Endothelial cell of umbilical vein (primary cell): ENCODE data around the gene STRA6. TPM values are rescaled to one million over a fixed set of nuclear protein-coding genes. Genes with fewer than 3 reads are reported as not detected.

Experiments
- BruUV-seq: library from RNA; stranded (reverse); fragments of 400-500 nt; replicated peaks from 2 replicates; lab custom pipeline; 2021; lab: Mats Ljungman, UMichigan
- CTCF ChIA-PET: fragments of 300-600, 350-600 bp; sonication (Branson Sonifier 250); formaldehyde crosslinking; loops from one replicate; lab custom pipeline; 2021; ENCODE audit warnings: antibody characterized with exemption, inconsistent platforms; lab: Charles Lee
- POLR2A ChIA-PET: fragments of 300-600, 350-600 bp; sonication (Branson Sonifier 250); formaldehyde crosslinking; loops from one replicate; lab custom pipeline; 2021; ENCODE audit warnings: antibody characterized with exemption, inconsistent platforms; lab: Charles Lee
- DNase-seq: peaks from one replicate; pipeline ENCODE4 v3.0.0-alpha.2; 2011; ENCODE audit warnings: low read depth, low spot score
- FAIRE-seq: peaks from 2 replicates; lab custom pipeline; 2011; peaks lifted over from hg19 to GRCh38; lab: Jason Lieb, UNC
- H2AFZ ChIP-seq: 2 replicates; pipeline ENCODE4 v1.6.0; 2012; ENCODE audit warnings: low read depth, low read length, control low read depth, inconsistent platforms
- H3K27ac ChIP-seq: 2 replicates; pipeline ENCODE4 v1.5.1; 2011; ENCODE audit warnings: low read depth, mild to moderate bottlenecking, control low read depth, low read length, moderate library complexity; ENCODE audit not compliant: insufficient read depth
- H3K27me3 ChIP-seq, 2 experiments: 2 replicates each; pipeline versions ENCODE4 v1.6.0 to v1.6.1; 2011; ENCODE audit warnings: low read length in 2 of 2, mixed read lengths in 1 of 2; ENCODE audit not compliant: control insufficient read depth in 2 of 2, insufficient read depth in 2 of 2
- H3K36me3 ChIP-seq, 2 experiments: 2 replicates in 1 of 2; 3 replicates in 1 of 2; pipeline ENCODE4 v1.5.1; 2011; ENCODE audit warnings: low read length in 2 of 2, mild to moderate bottlenecking in 1 of 2, moderate library complexity in 1 of 2; ENCODE audit not compliant: control insufficient read depth in 2 of 2, insufficient read depth in 2 of 2; ENCODE audit errors: extremely low read depth in 1 of 2
- H3K4me1 ChIP-seq: 3 replicates; pipeline ENCODE4 v1.5.1; 2011; ENCODE audit warnings: mild to moderate bottlenecking, low read length; ENCODE audit not compliant: control insufficient read depth, insufficient read depth; ENCODE audit errors: extremely low read depth
- H3K4me2 ChIP-seq: 2 replicates; pipeline ENCODE4 v1.6.1; 2011; ENCODE audit warnings: low read length, control low read depth, mixed read lengths; ENCODE audit not compliant: insufficient read depth
- H3K4me3 ChIP-seq, 3 experiments: fragments of 200-600 bp in 1 of 3; sonication (generic), shearing (Covaris generic) in 1 of 3; replicated peaks in 1 of 3; 2 replicates each; pipeline ENCODE4 v1.5.1; 2011 to 2016; ENCODE audit warnings: control low read depth in 3 of 3, low read length in 3 of 3, mild to moderate bottlenecking in 2 of 3, inconsistent platforms in 1 of 3, low read depth in 1 of 3, moderate library complexity in 1 of 3; ENCODE audit not compliant: insufficient read depth in 1 of 3
- H3K79me2 ChIP-seq: 2 replicates; pipeline ENCODE4 v1.6.0; 2012; ENCODE audit warnings: low read length, inconsistent platforms; ENCODE audit not compliant: control insufficient read depth, insufficient read depth
- H3K9ac ChIP-seq: replicated peaks from 2 replicates; pipeline ENCODE3; 2011; ENCODE audit warnings: low read length, control low read depth; ENCODE audit not compliant: insufficient read depth; ENCODE audit errors: extremely low read depth
- H3K9me1 ChIP-seq: replicated peaks from 3 replicates; pipeline ENCODE4 v1.6.0; 2011; ENCODE audit warnings: mild to moderate bottlenecking, low read length; ENCODE audit not compliant: control insufficient read depth, insufficient read depth; ENCODE audit errors: extremely low read depth
- H3K9me3 ChIP-seq: replicated peaks from 2 replicates; pipeline ENCODE4 v1.5.1; 2012; ENCODE audit warnings: low read length, inconsistent platforms; ENCODE audit not compliant: control insufficient read depth, insufficient read depth
- H4K20me1 ChIP-seq: replicated peaks from 2 replicates; pipeline ENCODE3; 2011; ENCODE audit warnings: mild to moderate bottlenecking, low read length; ENCODE audit not compliant: control insufficient read depth, insufficient read depth; ENCODE audit errors: extremely low read depth
- CTCF ChIP-seq, 2 donors: IDR thresholded peaks; 1 replicate in 1 of 2; 2 replicates in 1 of 2; pipeline ENCODE4 v1.5.1; 2011; ENCODE audit warnings: low read length in 2 of 2, mild to moderate bottlenecking in 2 of 2, moderate library complexity in 2 of 2, control low read depth in 1 of 2, inconsistent platforms in 1 of 2, low read depth in 1 of 2; ENCODE audit not compliant: insufficient read depth in 1 of 2; ENCODE audit errors: extremely low read depth in 1 of 2
- GATA2 ChIP-seq: IDR thresholded peaks from 2 replicates; pipeline ENCODE4 v1.7.0; 2011; ENCODE audit warnings: low read depth, mild to moderate bottlenecking, moderate library complexity, mixed read lengths, low read length; ENCODE audit not compliant: insufficient read length, insufficient read depth
- JUN ChIP-seq: IDR thresholded peaks from 2 replicates; pipeline ENCODE4 v1.6.1; 2011; ENCODE audit warnings: borderline replicate concordance, low read depth; ENCODE audit not compliant: insufficient read length, insufficient read depth
- MAX ChIP-seq: IDR thresholded peaks from 2 replicates; pipeline ENCODE4 v1.6.1; 2011; ENCODE audit not compliant: insufficient read depth, insufficient read length
- MYC ChIP-seq: IDR thresholded peaks from one replicate; pipeline ENCODE4 v1.6.1; 2011; ENCODE audit warnings: mild to moderate bottlenecking, low read depth, low read length
- POLR2A ChIP-seq: IDR thresholded peaks from 2 replicates; pipeline ENCODE4 v1.6.1; 2012; ENCODE audit warnings: low read depth, mild to moderate bottlenecking, control low read depth, low read length
- dilution Hi-C: fragments of 300-500 bp; cut with MboI; formaldehyde crosslinking; loops from one replicate; pipeline ENCODE4 v1.15.0; 2019; ENCODE audit warnings: low sequenced_read_pairs; ENCODE audit not compliant: extremely low pct_ligation_motif_present
- intact Hi-C: fragments of 100-400 bp; cut with micrococcal nuclease; formaldehyde crosslinking; loops from one replicate; pipeline ENCODE4 v1.10.0; 2022
- polyA plus RNA-seq, 4 experiments: library from polyadenylated mRNA; depleted of rRNA in 3 of 4; stranded (reverse) in 3 of 4; unstranded in 1 of 4; fragments of >200 nt; gene quantifications; 2 replicates each; pipeline versions ENCODE4 v1.2.1 to v1.2.3, GENCODE V29; 2011 to 2012; ENCODE audit warnings: missing spikeins in 1 of 4
- total RNA-seq: library from RNA; stranded (reverse); gene quantifications from 2 replicates; pipeline ENCODE4 v1.2.3, GENCODE V29; 2021

STRA6 gene
- total and polyA plus RNA-seq, 2 donors (not counting 3 experiments of a cell fraction or from before 2014, with no cell fraction given) = not detected

- H3K9me1 ChIP-seq = no peaks in the 10 kb centered on the region
- H3K9ac ChIP-seq = no peak overlapping the region
- H3K9me3 ChIP-seq = no peaks in the 10 kb centered on the region
- BruUV-seq = no TSS peak
- TF ChIP-seq JUN (no peak), MYC (no peak), MAX (no peak), GATA2 (no peak), POLR2A (no peak), CTCF (IDR thresholded peaks at IDR 0.05; ENCODE audit: extremely low read depth in 1 of 2, insufficient read depth in 1 of 2, low read depth in 1 of 2, low read length in 2 of 2) (no peak)
- dilution Hi-C loops = no loop called here
- no peak overlapping the region for H2AFZ ChIP-seq
- no peak overlapping the region for H3K4me3 ChIP-seq
- ChIA-PET POLR2A (no interaction called here), CTCF (interaction anchor here (1.0 to 1.5 kb wide), 4 partner anchors 28 to 120 kb away, joined by 3 to 4 read pairs (median 4); no protein-coding TSS in a partner anchor)
- no peaks in the 10 kb centered on the region for H4K20me1 ChIP-seq
- no peaks in the 10 kb centered on the region for H3K36me3 ChIP-seq
- FAIRE-seq = no peak
- intact Hi-C loops = no loop called here
- H3K4me1 ChIP-seq = peaks cover 3% of the 10 kb centered on the region
- H3K4me2 ChIP-seq = no peak overlapping the region
- H3K79me2 ChIP-seq = no peaks in the 10 kb centered on the region
- no peak for DNase-seq
- no peak overlapping the region for H3K27ac ChIP-seq
- H3K27me3 ChIP-seq = peaks cover 0 to 3% of the 10 kb centered on the region in 2 experiments
Measured at GRCh38 chr15:74200871-74201419, 1.6 kb downstream of the STRA6 start.
